Neural cell (in vitro differentiated cells): ENCODE data around the gene PTPRK. TPM values are rescaled to one million over a fixed set of nuclear protein-coding genes. Genes with fewer than 3 reads are reported as not detected.

Experiments used
- H2AFZ ChIP-seq: fragments of 200-600, 300-800 bp; sonication (generic), shearing (Covaris generic); 2 replicates; pipeline ENCODE4 v1.6.0; 2014; ENCODE audit warnings: low read depth, mild to moderate bottlenecking, antibody characterized with exemption, low read length, moderate library complexity
- H3F3A ChIP-seq: fragments of 200-600 bp; shearing (Covaris generic); 2 replicates; pipeline ENCODE4 v1.6.1; 2016; ENCODE audit warnings: mild to moderate bottlenecking, moderate library complexity, mixed read lengths, antibody characterized with exemption, low read length; ENCODE audit not compliant: insufficient read depth, poor library complexity, severe bottlenecking
- H3K27ac ChIP-seq: fragments of 200-600, 300-800 bp; sonication (generic), shearing (Covaris generic); 2 replicates; pipeline ENCODE4 v1.5.1; 2014; ENCODE audit warnings: mild to moderate bottlenecking, low read length, moderate library complexity
- H3K27me3 ChIP-seq: fragments of 300-800, 200-600 bp; sonication (generic), shearing (Covaris generic); 2 replicates; pipeline ENCODE4 v1.6.0; 2014; ENCODE audit warnings: mild to moderate bottlenecking, low read depth, low read length, moderate library complexity; ENCODE audit not compliant: insufficient read depth
- H3K36me3 ChIP-seq: fragments of 300-800, 200-600 bp; sonication (generic), shearing (Covaris generic); 2 replicates; pipeline ENCODE4 v1.5.1; 2014; ENCODE audit warnings: mild to moderate bottlenecking, antibody characterized with exemption, low read length, moderate library complexity; ENCODE audit not compliant: insufficient read depth
- H3K4me2 ChIP-seq: fragments of 300-800, 200-600 bp; sonication (generic), shearing (Covaris generic); 2 replicates; pipeline ENCODE4 v1.6.0; 2014; ENCODE audit warnings: mild to moderate bottlenecking, low read length
- H3K4me3 ChIP-seq: fragments of 300-800, 200-600 bp; sonication (generic), shearing (Covaris generic); 2 replicates; pipeline ENCODE4 v1.5.1; 2014; ENCODE audit warnings: mild to moderate bottlenecking, low read length, moderate library complexity
- H3K79me2 ChIP-seq: fragments of 200-600 bp; shearing (Covaris generic); replicated peaks from 2 replicates; pipeline ENCODE4 v1.6.0; 2014; ENCODE audit warnings: mild to moderate bottlenecking, low read length, moderate library complexity; ENCODE audit not compliant: insufficient read depth
- H3K9ac ChIP-seq: fragments of 300-800, 200-600 bp; sonication (generic), shearing (Covaris generic); 2 replicates; pipeline ENCODE4 v1.6.1; 2016; ENCODE audit warnings: mild to moderate bottlenecking, low read length, mixed read lengths
- H3K9me2 ChIP-seq: fragments of 200-600 bp; shearing (Covaris generic); 2 replicates; pipeline ENCODE4 v1.6.1; 2016; ENCODE audit warnings: mild to moderate bottlenecking, low read length, mixed read lengths; ENCODE audit not compliant: insufficient read depth
- H3K9me3 ChIP-seq: fragments of 200-600, 300-800 bp; sonication (generic), shearing (Covaris generic); 2 replicates; pipeline ENCODE4 v1.6.1; 2016; ENCODE audit warnings: mild to moderate bottlenecking, mixed run types, low read length, moderate library complexity, mixed read lengths
- H4K20me1 ChIP-seq: fragments of 200-600 bp; shearing (Covaris generic); 2 replicates; pipeline ENCODE4 v1.6.1; 2016; ENCODE audit warnings: mild to moderate bottlenecking, mixed run types; ENCODE audit not compliant: insufficient read depth
- CTCF ChIP-seq: fragments of 450-650 bp; IDR thresholded peaks from 2 replicates; pipeline ENCODE4 v1.5.1; 2014; ENCODE audit warnings: antibody characterized with exemption, mild to moderate bottlenecking, moderate library complexity; ENCODE audit not compliant: poor library complexity, severe bottlenecking
- EP300 ChIP-seq: fragments of 450-650 bp; conservative IDR thresholded peaks from 2 replicates; pipeline ENCODE4 v1.6.1; 2014; ENCODE audit warnings: antibody characterized with exemption, mild to moderate bottlenecking, moderate library complexity; ENCODE audit not compliant: poor library complexity, severe bottlenecking
- EZH2 ChIP-seq: fragments of 200-600, 300-800 bp; shearing (Covaris generic), sonication (generic); IDR thresholded peaks from 2 replicates; pipeline ENCODE4 v1.6.1; 2014; ENCODE audit warnings: antibody characterized with exemption, low read length, borderline replicate concordance, mild to moderate bottlenecking; ENCODE audit not compliant: insufficient read depth, poor library complexity, severe bottlenecking
- MXI1 ChIP-seq: fragments of 450-650 bp; conservative IDR thresholded peaks from 2 replicates; pipeline ENCODE4 v1.6.1; 2014; ENCODE audit warnings: antibody characterized with exemption, mild to moderate bottlenecking; ENCODE audit not compliant: poor library complexity, severe bottlenecking
- POLR2AphosphoS5 ChIP-seq: IDR thresholded peaks from 2 replicates; pipeline ENCODE4 v1.6.1; 2012
- RAD21 ChIP-seq: fragments of 450-650 bp; conservative IDR thresholded peaks from 2 replicates; pipeline ENCODE4 v1.6.1; 2014; ENCODE audit warnings: antibody characterized with exemption, mild to moderate bottlenecking, moderate library complexity
- SMC3 ChIP-seq: fragments of 450-650 bp; conservative IDR thresholded peaks from 2 replicates; pipeline ENCODE4 v1.6.1; 2014; ENCODE audit warnings: antibody characterized with exemption, mild to moderate bottlenecking, moderate library complexity; ENCODE audit not compliant: poor library complexity
- TAF1 ChIP-seq: IDR thresholded peaks from 2 replicates; pipeline ENCODE4 v1.6.1; 2012; ENCODE audit warnings: low read depth
- polyA plus RNA-seq: library from polyadenylated mRNA; depleted of rRNA; stranded (reverse); fragments of >200 nt; gene quantifications from 2 replicates; pipeline ENCODE4 v1.2.3, GENCODE V29; 2014
- TF ChIP-seq, protein P1 (sequence below): IDR thresholded peaks from 2 replicates; pipeline ENCODE4 v1.6.1; 2012; ENCODE audit warnings: borderline replicate concordance

The PTPRK gene
- polyA plus RNA-seq, 1 donor from 2014 or later = 10.4 TPM

GRCh38 chr6:128271527-128271926, 248.9 kb downstream of the PTPRK start:
- Histone ChIP-seq H2AFZ (no peak overlapping the region), H3K4me3 (no peak overlapping the region), H3K9ac (no peak overlapping the region), H3K27me3 (no peaks in the 10 kb centered on the region), H4K20me1 (no peaks in the 10 kb centered on the region), H3K9me2 (no peaks in the 10 kb centered on the region), H3K36me3 (no peaks in the 10 kb centered on the region), H3K79me2 (no peaks in the 10 kb centered on the region), H3K4me2 (no peak overlapping the region), H3K9me3 (no peaks in the 10 kb centered on the region), H3K27ac (no peak overlapping the region), H3F3A (no peaks in the 10 kb centered on the region)
- no peak for TF ChIP-seq MXI1
- TF ChIP-seq, protein P1, sequence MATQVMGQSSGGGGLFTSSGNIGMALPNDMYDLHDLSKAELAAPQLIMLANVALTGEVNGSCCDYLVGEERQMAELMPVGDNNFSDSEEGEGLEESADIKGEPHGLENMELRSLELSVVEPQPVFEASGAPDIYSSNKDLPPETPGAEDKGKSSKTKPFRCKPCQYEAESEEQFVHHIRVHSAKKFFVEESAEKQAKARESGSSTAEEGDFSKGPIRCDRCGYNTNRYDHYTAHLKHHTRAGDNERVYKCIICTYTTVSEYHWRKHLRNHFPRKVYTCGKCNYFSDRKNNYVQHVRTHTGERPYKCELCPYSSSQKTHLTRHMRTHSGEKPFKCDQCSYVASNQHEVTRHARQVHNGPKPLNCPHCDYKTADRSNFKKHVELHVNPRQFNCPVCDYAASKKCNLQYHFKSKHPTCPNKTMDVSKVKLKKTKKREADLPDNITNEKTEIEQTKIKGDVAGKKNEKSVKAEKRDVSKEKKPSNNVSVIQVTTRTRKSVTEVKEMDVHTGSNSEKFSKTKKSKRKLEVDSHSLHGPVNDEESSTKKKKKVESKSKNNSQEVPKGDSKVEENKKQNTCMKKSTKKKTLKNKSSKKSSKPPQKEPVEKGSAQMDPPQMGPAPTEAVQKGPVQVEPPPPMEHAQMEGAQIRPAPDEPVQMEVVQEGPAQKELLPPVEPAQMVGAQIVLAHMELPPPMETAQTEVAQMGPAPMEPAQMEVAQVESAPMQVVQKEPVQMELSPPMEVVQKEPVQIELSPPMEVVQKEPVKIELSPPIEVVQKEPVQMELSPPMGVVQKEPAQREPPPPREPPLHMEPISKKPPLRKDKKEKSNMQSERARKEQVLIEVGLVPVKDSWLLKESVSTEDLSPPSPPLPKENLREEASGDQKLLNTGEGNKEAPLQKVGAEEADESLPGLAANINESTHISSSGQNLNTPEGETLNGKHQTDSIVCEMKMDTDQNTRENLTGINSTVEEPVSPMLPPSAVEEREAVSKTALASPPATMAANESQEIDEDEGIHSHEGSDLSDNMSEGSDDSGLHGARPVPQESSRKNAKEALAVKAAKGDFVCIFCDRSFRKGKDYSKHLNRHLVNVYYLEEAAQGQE = no peak
- no peak for TF ChIP-seq RAD21
- TF ChIP-seq POLR2AphosphoS5 = no peak
- no peak for TF ChIP-seq EZH2
- no peak for TF ChIP-seq TAF1
- TF ChIP-seq CTCF = no peak
- TF ChIP-seq SMC3 = no peak
- no peak for TF ChIP-seq EP300

DNA sequence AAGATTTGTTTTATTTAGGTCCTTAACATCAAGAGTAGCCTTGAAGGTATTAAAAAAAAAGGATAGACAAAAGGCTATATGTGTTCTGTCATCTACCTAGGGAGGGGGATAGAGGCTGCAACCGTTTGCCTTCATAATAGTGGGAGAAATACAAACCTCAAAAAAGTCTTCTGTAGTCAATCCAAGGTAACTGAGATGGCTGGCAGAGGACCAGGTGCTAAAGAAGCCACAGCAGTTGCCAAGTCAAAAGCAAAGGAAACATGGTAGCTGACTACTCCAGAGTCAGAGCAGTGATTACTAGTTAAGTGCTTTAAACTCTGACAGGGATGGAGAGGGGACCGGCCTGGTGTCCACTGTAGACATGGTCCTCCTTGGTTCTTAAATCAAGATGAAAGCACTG, 249.4 kb downstream of the PTPRK start:
- H3K36me3 ChIP-seq = no peaks in the 10 kb centered on the region
- H4K20me1 ChIP-seq = no peaks in the 10 kb centered on the region
- no peak overlapping the region for H3K4me2 ChIP-seq
- no peaks in the 10 kb centered on the region for H3K79me2 ChIP-seq
- no peak overlapping the region for H3K9ac ChIP-seq
- TF ChIP-seq MXI1 = no peak
- TF ChIP-seq EZH2 = no peak
- TF ChIP-seq EP300 = no peak
- no peak for TF ChIP-seq RAD21
- no peak for TF ChIP-seq POLR2AphosphoS5
- TF ChIP-seq TAF1 = no peak
- TF ChIP-seq, protein P1 = no peak
- TF ChIP-seq CTCF = no peak
- TF ChIP-seq SMC3 = no peak
- H3F3A ChIP-seq = no peaks in the 10 kb centered on the region
- no peak overlapping the region for H2AFZ ChIP-seq
- H3K27me3 ChIP-seq = no peaks in the 10 kb centered on the region
- H3K9me2 ChIP-seq = no peaks in the 10 kb centered on the region
- H3K9me3 ChIP-seq = no peaks in the 10 kb centered on the region
- no peak overlapping the region for H3K4me3 ChIP-seq
- H3K27ac ChIP-seq = no peak overlapping the region
